Activated naive CD4-positive, alpha-beta T cell treated with anti-CD3 and anti-CD28 coated beads, Interleukin-2, amount 10 ng/mL, durations not matched to agents 7 days and 5 days (primary cell): ENCODE data around the gene PURB.
"Not testable (repeated sequence)": the region's sequence is repeated elsewhere in the genome, so short reads cannot be mapped to it uniquely, and the experiment has no call there.

Experiments used
- CTCF ChIA-PET: fragments of 350-600 bp; sonication (Branson Sonifier 250); formaldehyde crosslinking; loops from one replicate; lab custom pipeline; 2021; ENCODE audit warnings: antibody characterized with exemption; lab: Charles Lee
- DNase-seq: peaks from one replicate; pipeline ENCODE4 v3.0.0-alpha.2; 2020
- H3K27ac Mint-ChIP-seq: one replicate; pipeline ENCODE4 v1.8.0; 2021; ENCODE audit warnings: mild to moderate bottlenecking, moderate library complexity, mixed read lengths
- H3K27me3 Mint-ChIP-seq: one replicate; pipeline ENCODE4 v1.8.0; 2021; ENCODE audit warnings: mild to moderate bottlenecking, mixed read lengths
- H3K36me3 Mint-ChIP-seq: one replicate; pipeline ENCODE4 v1.8.0; 2021; ENCODE audit warnings: mixed read lengths
- H3K4me1 Mint-ChIP-seq: one replicate; pipeline ENCODE4 v1.8.0; 2021; ENCODE audit warnings: mixed read lengths
- H3K4me3 Mint-ChIP-seq: one replicate; pipeline ENCODE4 v1.8.0; 2021; ENCODE audit warnings: mild to moderate bottlenecking, moderate library complexity, mixed read lengths
- H3K9me3 Mint-ChIP-seq: one replicate; pipeline ENCODE4 v1.8.0; 2021; ENCODE audit warnings: mixed read lengths

PURB gene

DNA sequence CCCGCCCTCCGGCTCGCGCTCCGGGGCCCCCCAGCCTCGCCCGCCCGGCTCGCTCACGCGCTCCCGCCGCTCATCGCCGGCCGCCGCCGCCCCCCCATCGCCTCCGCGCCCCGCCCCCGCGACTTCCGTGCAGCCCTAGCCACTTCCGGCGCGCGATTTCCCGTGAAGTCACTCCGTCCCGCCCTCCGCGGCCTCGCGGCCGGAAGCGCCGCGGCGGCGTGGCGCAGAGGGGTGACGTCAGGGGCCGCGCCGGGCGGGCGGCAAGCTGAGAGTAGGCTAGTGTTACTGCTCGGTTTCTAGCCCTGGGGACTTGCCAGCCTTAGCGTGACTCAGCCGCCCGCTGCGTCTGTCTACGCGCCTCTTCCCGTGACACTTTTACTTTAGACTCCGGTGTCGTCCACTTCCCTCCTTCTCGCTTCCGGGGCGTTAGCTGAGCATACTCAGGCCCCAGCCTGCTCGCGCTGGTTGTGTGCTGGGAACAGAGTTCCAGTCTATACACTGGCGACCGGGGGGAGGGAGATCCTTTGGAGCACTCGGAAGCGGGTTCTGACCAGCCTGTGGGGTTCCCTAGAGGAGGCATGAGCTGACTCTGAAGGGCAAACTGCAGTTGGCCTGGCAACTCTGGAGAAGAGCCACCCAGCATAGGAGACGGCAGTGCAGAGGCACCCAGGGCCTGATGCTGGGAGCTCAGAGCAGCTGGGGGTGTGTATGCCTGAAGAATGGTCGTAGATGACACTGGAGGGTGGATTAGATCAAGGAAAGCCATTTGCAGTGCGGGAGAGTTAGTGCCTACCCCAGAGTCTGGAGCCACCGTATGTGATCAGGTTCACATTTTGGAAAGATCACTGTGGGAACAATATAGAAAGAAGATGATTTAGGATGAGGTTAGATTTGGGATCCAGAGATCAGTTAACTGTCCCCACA lies at the start of gene PURB:
Gene PURB (minus strand): TSS at position 137 of the 924 bp plus-strand sequence. CDS start 182 bp downstream, outside the sequence.
- Mint-ChIP-seq H3K9me3 (no peaks in the 10 kb centered on the region), H3K4me1 (peaks cover 64% of the 10 kb centered on the region), H3K36me3 (peaks cover 37% of the 10 kb centered on the region), H3K4me3 (peak within 1 kb of the TSS; percentile 98), H3K27me3 (no peaks in the 10 kb centered on the region), H3K27ac (peak within 1 kb of the TSS; percentile 100)
- DNase-seq, result peak; percentile 96
- CTCF ChIA-PET, result interaction anchor here (0.6 to 3.9 kb wide), 2 partner anchors 29 to 31 kb away, joined by 3 to 17 read pairs; no protein-coding TSS in a partner anchor

- Mint-ChIP-seq H3K4me3 (no peak overlapping the region), H3K4me1 (no peaks in the 10 kb centered on the region), H3K27me3 (peaks cover 32% of the 10 kb centered on the region), H3K36me3 (no peaks in the 10 kb centered on the region), H3K9me3 (no peaks in the 10 kb centered on the region), H3K27ac (no peak overlapping the region)
- no peak for DNase-seq
- CTCF ChIA-PET, result no interaction called here
These were observed 49.7 kb upstream of the PURB start for GRCh38 chr7:44935016-44935415.

- CTCF ChIA-PET, DNase-seq, H3K36me3 Mint-ChIP-seq, H3K9me3 Mint-ChIP-seq, H3K4me1 Mint-ChIP-seq, H3K27ac Mint-ChIP-seq, H3K4me3 Mint-ChIP-seq: not testable (repeated sequence)
- H3K27me3 Mint-ChIP-seq, result peaks cover 37% of the 10 kb centered on the region
These were observed 49.2 kb upstream of the PURB start for GRCh38 chr7:44934510-44934909.

- DNase-seq, result no peak
- CTCF ChIA-PET, result no interaction called here
- Mint-ChIP-seq H3K36me3 (no peaks in the 10 kb centered on the region), H3K4me3 (no peak overlapping the region), H3K27me3 (peaks cover 47% of the 10 kb centered on the region), H3K27ac (no peak overlapping the region), H3K4me1 (no peaks in the 10 kb centered on the region), H3K9me3 (no peaks in the 10 kb centered on the region)
These were observed 45.6 kb upstream of the PURB start for GRCh38 chr7:44930921-44931320.

DNA sequence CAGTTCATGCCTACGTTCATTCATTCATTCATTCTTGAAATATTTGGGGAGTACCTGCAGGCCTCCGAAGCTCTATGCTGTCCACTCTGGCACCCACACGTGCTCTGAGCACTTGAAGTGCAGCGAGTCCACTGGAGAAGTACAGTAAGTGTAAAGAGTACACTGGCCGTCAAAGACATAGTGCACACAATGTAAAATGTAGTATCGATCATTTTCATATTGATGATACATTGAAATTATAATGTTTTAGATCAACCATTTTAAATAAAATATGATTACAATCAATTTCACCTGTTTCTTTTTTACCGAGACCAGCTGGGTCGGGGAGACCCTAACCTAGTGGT lies 37.0 kb upstream of the PURB start:
- no peak overlapping the region for H3K4me3 Mint-ChIP-seq
- no peaks in the 10 kb centered on the region for H3K9me3 Mint-ChIP-seq
- CTCF ChIA-PET, result interaction anchor here (0.9 to 11.1 kb wide), 9 partner anchors 15 to 330 kb away, joined by 3 to 120 read pairs (median 4); partner anchors contain the start of gene H2AZ2
- no peak overlapping the region for H3K27ac Mint-ChIP-seq
- H3K36me3 Mint-ChIP-seq, result no peaks in the 10 kb centered on the region
- peaks cover 7% of the 10 kb centered on the region for H3K27me3 Mint-ChIP-seq
- peaks cover 16% of the 10 kb centered on the region for H3K4me1 Mint-ChIP-seq
- DNase-seq, result no peak

- Mint-ChIP-seq H3K4me3 (no peak overlapping the region), H3K4me1 (peaks cover 16% of the 10 kb centered on the region), H3K27me3 (peaks cover 3% of the 10 kb centered on the region), H3K27ac (no peak overlapping the region), H3K36me3 (no peaks in the 10 kb centered on the region), H3K9me3 (no peaks in the 10 kb centered on the region)
- CTCF ChIA-PET, result interaction anchor here (0.9 to 11.1 kb wide), 9 partner anchors 15 to 329 kb away, joined by 3 to 120 read pairs (median 4); partner anchors contain the start of gene H2AZ2
- peak; percentile 96 for DNase-seq
These were observed 36.4 kb upstream of the PURB start for GRCh38 chr7:44921607-44922350.

DNA sequence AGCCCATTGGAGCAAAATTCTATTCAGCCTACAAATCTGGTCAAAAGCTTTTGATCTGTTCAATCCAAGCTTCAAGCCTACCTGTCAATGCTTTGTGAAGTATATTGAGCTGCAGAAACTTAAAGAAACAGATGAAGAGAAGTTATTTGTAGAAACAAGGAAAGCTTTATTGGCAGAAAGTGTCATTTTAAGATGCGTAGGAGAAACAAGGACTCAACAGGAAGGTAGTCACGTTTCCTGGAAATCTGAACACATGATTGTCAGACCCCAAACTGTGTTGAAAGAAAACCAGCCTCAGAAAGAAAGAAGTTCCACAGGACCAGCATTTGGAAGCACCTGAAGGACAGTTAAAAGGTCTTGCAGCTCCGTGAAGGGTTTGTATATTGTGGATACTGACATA lies 34.8 kb upstream of the PURB start:
- CTCF ChIA-PET, result interaction anchor here (1.0 to 11.1 kb wide), 7 partner anchors 15 to 218 kb away, joined by 3 to 120 read pairs (median 6); partner anchors contain the start of gene H2AZ2
- Mint-ChIP-seq H3K36me3 (no peaks in the 10 kb centered on the region), H3K9me3 (no peaks in the 10 kb centered on the region), H3K27me3 (no peaks in the 10 kb centered on the region), H3K4me3 (no peak overlapping the region), H3K27ac (no peak overlapping the region), H3K4me1 (peaks cover 22% of the 10 kb centered on the region)
- no peak for DNase-seq

GRCh38 chr7:44918029-44918428 lies 32.7 kb upstream of the PURB start:
- no peaks in the 10 kb centered on the region for H3K36me3 Mint-ChIP-seq
- no peak for DNase-seq
- H3K27me3 Mint-ChIP-seq, result no peaks in the 10 kb centered on the region
- H3K9me3 Mint-ChIP-seq, result no peaks in the 10 kb centered on the region
- CTCF ChIA-PET, result interaction anchor here (0.8 to 11.1 kb wide), 3 partner anchors 27 to 71 kb away, joined by 4 to 120 read pairs (median 7); no protein-coding TSS in a partner anchor
- peaks cover 37% of the 10 kb centered on the region for H3K4me1 Mint-ChIP-seq
- no peak overlapping the region for H3K27ac Mint-ChIP-seq
- H3K4me3 Mint-ChIP-seq, result no peak overlapping the region

GRCh38 chr7:44917465-44917864 lies 32.1 kb upstream of the PURB start:
- H3K27ac Mint-ChIP-seq, result no peak overlapping the region
- H3K4me3 Mint-ChIP-seq, result no peak overlapping the region
- H3K4me1 Mint-ChIP-seq, result peaks cover 37% of the 10 kb centered on the region
- H3K27me3 Mint-ChIP-seq, result no peaks in the 10 kb centered on the region
- CTCF ChIA-PET, result interaction anchor here (2.1 to 11.1 kb wide), 2 partner anchors 26 to 61 kb away, joined by 7 to 120 read pairs; no protein-coding TSS in a partner anchor
- no peaks in the 10 kb centered on the region for H3K9me3 Mint-ChIP-seq
- no peak for DNase-seq
- no peaks in the 10 kb centered on the region for H3K36me3 Mint-ChIP-seq

GRCh38 chr7:44914992-44915607 lies 29.8 kb upstream of the PURB start:
- no peaks in the 10 kb centered on the region for H3K27me3 Mint-ChIP-seq
- H3K4me1 Mint-ChIP-seq, result peaks cover 24% of the 10 kb centered on the region
- H3K36me3 Mint-ChIP-seq, result no peaks in the 10 kb centered on the region
- peak overlapping the region; percentile 78 for H3K27ac Mint-ChIP-seq
- no peak overlapping the region for H3K4me3 Mint-ChIP-seq
- CTCF ChIA-PET, result interaction anchor here (1.1 to 1.2 kb wide), 3 partner anchors 33 to 61 kb away, joined by 3 to 6 read pairs (median 5); no protein-coding TSS in a partner anchor
- DNase-seq, result peak; percentile 81
- H3K9me3 Mint-ChIP-seq, result no peaks in the 10 kb centered on the region

GRCh38 chr7:44912775-44913347 lies 27.5 kb upstream of the PURB start:
- CTCF ChIA-PET, result interaction anchor here (0.6 to 1.7 kb wide), 5 partner anchors 15 to 56 kb away, joined by 3 to 5 read pairs (median 3); no protein-coding TSS in a partner anchor
- H3K27me3 Mint-ChIP-seq, result no peaks in the 10 kb centered on the region
- peaks cover 20% of the 10 kb centered on the region for H3K4me1 Mint-ChIP-seq
- no peaks in the 10 kb centered on the region for H3K36me3 Mint-ChIP-seq
- H3K27ac Mint-ChIP-seq, result no peak overlapping the region
- no peak overlapping the region for H3K4me3 Mint-ChIP-seq
- DNase-seq, result no peak
- no peaks in the 10 kb centered on the region for H3K9me3 Mint-ChIP-seq

- H3K9me3 Mint-ChIP-seq, result no peaks in the 10 kb centered on the region
- DNase-seq, result no peak
- no peak overlapping the region for H3K27ac Mint-ChIP-seq
- no peaks in the 10 kb centered on the region for H3K27me3 Mint-ChIP-seq
- peaks cover 20% of the 10 kb centered on the region for H3K4me1 Mint-ChIP-seq
- no peak overlapping the region for H3K4me3 Mint-ChIP-seq
- H3K36me3 Mint-ChIP-seq, result no peaks in the 10 kb centered on the region
- CTCF ChIA-PET, result interaction anchor here (1.5 kb wide), 1 partner anchor 31 kb away, joined by 3 read pairs; no protein-coding TSS in a partner anchor
These were observed 26.6 kb upstream of the PURB start for GRCh38 chr7:44911911-44912310.

DNA sequence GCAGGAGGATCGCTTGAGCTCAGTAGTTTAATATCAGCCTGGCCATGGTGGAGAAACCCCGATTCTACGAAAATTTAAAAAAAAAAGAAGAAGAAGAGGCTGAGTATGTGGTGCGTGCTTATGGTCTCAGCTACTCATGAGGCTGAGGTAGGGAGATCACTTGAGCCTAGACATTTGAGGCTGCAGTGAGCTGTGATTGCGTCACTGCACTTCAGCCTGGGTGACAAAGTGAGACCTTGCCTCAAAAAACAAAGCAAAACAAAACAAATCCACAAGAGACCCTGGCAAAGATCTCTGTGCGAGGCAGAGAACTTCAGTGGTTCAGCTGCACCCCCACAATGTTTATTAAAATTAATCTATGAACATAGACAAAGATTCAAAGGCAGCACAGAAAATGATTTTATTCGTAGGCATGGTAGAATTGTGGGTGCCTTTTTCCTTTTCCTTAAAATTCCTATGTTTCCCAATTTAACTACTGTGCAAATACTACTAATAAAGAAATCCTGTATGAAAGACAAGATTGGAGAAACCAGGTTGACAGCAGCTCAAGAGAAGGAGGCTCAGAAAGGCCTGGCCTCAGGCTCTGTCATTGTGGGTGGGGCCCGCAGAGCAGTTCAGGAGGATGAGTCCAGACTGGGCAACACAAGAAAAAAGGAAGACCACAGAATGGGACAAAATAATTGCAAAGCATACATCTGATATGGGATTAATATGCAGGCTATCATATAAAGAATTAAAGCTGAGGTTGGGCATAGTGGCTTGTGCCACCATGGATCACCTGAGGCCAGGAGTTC lies 24.5 kb upstream of the PURB start:
- CTCF ChIA-PET, result no interaction called here
- H3K4me3 Mint-ChIP-seq, result no peak overlapping the region
- no peaks in the 10 kb centered on the region for H3K36me3 Mint-ChIP-seq
- peaks cover 12% of the 10 kb centered on the region for H3K27me3 Mint-ChIP-seq
- H3K4me1 Mint-ChIP-seq, result peaks cover 12% of the 10 kb centered on the region
- peak overlapping the region; percentile 62 for H3K27ac Mint-ChIP-seq
- no peak for DNase-seq
- no peaks in the 10 kb centered on the region for H3K9me3 Mint-ChIP-seq
